NCI-H146 (cell line): ENCODE results near the gene FBN1.

Source experiments
- DNase-seq: peaks from one replicate; lab custom pipeline; 2025; lab: John Stamatoyannopoulos, UW

FBN1 gene

GRCh38 chr15:48426941-48427340 lies 218.6 kb downstream of the FBN1 start:
- no peak for DNase-seq

GRCh38 chr15:48426044-48426443 lies 219.5 kb downstream of the FBN1 start:
- DNase-seq = no peak

- no peak for DNase-seq
These were observed 220.5 kb downstream of the FBN1 start for GRCh38 chr15:48425051-48425450.

- DNase-seq = no peak
These were observed 221.5 kb downstream of the FBN1 start for GRCh38 chr15:48423896-48424475.

GRCh38 chr15:48423342-48423741 lies 222.2 kb downstream of the FBN1 start:
- no peak for DNase-seq

- no peak for DNase-seq
These were observed 223.1 kb downstream of the FBN1 start for GRCh38 chr15:48422401-48422800.

- DNase-seq = peak; percentile 59
These were observed 224.1 kb downstream of the FBN1 start for GRCh38 chr15:48421362-48421761.

- DNase-seq = no peak
These were observed 225.6 kb downstream of the FBN1 start for GRCh38 chr15:48419896-48420295.

GRCh38 chr15:48418343-48418742 lies 227.2 kb downstream of the FBN1 start:
- DNase-seq = no peak

GRCh38 chr15:48416301-48416700 lies 229.2 kb downstream of the FBN1 start:
- no peak for DNase-seq

GRCh38 chr15:48415036-48415886 lies 230.2 kb downstream of the FBN1 start:
- no peak for DNase-seq

- no peak for DNase-seq
These were observed 231.5 kb downstream of the FBN1 start for GRCh38 chr15:48414015-48414414.

- DNase-seq = no peak
These were observed 232.2 kb downstream of the FBN1 start for GRCh38 chr15:48413304-48413703.

- DNase-seq = no peak
These were observed 233.4 kb downstream of the FBN1 start for GRCh38 chr15:48411971-48412591.

- no peak for DNase-seq
These were observed 235.9 kb downstream of the FBN1 start for GRCh38 chr15:48409623-48410022.

- DNase-seq = no peak
These were observed 237.2 kb downstream of the FBN1 start for GRCh38 chr15:48408327-48408726.

- DNase-seq = no peak
These were observed 237.9 kb downstream of the FBN1 start for GRCh38 chr15:48407646-48408045.

GRCh38 chr15:48406911-48407310 lies 238.6 kb downstream of the FBN1 start:
- DNase-seq = peak; percentile 10

GRCh38 chr15:48406266-48406891 lies 239.1 kb downstream of the FBN1 start:
- peak; percentile 74 for DNase-seq

- no peak for DNase-seq
These were observed 242.9 kb downstream of the FBN1 start for GRCh38 chr15:48402427-48403177.

- DNase-seq = no peak
These were observed 245.4 kb downstream of the FBN1 start for GRCh38 chr15:48400086-48400485.

- no peak for DNase-seq
These were observed 247.7 kb downstream of the FBN1 start for GRCh38 chr15:48397841-48398240.
